C4-2B (cell line): ENCODE measurements around the gene DAND5.

Experiments used
- CTCF ChIP-seq: fragments of 450-650 bp; conservative IDR thresholded peaks from 2 replicates; pipeline ENCODE4 v1.5.1; 2017; ENCODE audit warnings: mild to moderate bottlenecking
- ZFX ChIP-seq: fragments of 450-650 bp; IDR thresholded peaks from 2 replicates; pipeline ENCODE4 v1.6.1; 2017

- TF ChIP-seq CTCF (no peak), ZFX (no peak)
Observed at GRCh38 chr19:12921047-12921446, 48.3 kb upstream of the DAND5 start.
